Mesodermal cell (in vitro differentiated cells): ENCODE measurements around the gene ITGB3BP.

Experiments used
- H3K27ac ChIP-seq: 2 replicates; pipeline ENCODE4 v1.7.0; 2013; ENCODE audit warnings: mild to moderate bottlenecking, low read depth, low read length, moderate library complexity; ENCODE audit not compliant: severe bottlenecking
- H3K36me3 ChIP-seq: 2 replicates; pipeline ENCODE4 v1.7.1; 2013; ENCODE audit warnings: mild to moderate bottlenecking, low read length, moderate library complexity; ENCODE audit not compliant: control insufficient read depth, insufficient read depth
- H3K4me1 ChIP-seq: one replicate; pipeline ENCODE4 v1.7.1; 2013; ENCODE audit warnings: mild to moderate bottlenecking, low read length; ENCODE audit not compliant: insufficient read depth, control insufficient read depth, poor library complexity, severe bottlenecking
- H3K4me3 ChIP-seq: 2 replicates; pipeline ENCODE4 v1.7.0; 2013; ENCODE audit warnings: low read length, control low read depth, mild to moderate bottlenecking; ENCODE audit not compliant: insufficient read depth, poor library complexity, severe bottlenecking; ENCODE audit errors: extremely low read depth
- H3K9me3 ChIP-seq: 2 replicates; pipeline ENCODE4 v1.7.1; 2013; ENCODE audit warnings: mild to moderate bottlenecking, low read length, moderate library complexity; ENCODE audit not compliant: control insufficient read depth
- WGBS, 2 experiments: methylation state at CpG; one replicate each; pipeline ENCODE4 v1.1.5; 2013; ENCODE audit warnings: missing lambda C conversion rate in 2 of 2; ENCODE audit not compliant: insufficient coverage in 2 of 2; 5-methylcytosine and 5-hydroxymethylcytosine counted together

The ITGB3BP gene

DNA sequence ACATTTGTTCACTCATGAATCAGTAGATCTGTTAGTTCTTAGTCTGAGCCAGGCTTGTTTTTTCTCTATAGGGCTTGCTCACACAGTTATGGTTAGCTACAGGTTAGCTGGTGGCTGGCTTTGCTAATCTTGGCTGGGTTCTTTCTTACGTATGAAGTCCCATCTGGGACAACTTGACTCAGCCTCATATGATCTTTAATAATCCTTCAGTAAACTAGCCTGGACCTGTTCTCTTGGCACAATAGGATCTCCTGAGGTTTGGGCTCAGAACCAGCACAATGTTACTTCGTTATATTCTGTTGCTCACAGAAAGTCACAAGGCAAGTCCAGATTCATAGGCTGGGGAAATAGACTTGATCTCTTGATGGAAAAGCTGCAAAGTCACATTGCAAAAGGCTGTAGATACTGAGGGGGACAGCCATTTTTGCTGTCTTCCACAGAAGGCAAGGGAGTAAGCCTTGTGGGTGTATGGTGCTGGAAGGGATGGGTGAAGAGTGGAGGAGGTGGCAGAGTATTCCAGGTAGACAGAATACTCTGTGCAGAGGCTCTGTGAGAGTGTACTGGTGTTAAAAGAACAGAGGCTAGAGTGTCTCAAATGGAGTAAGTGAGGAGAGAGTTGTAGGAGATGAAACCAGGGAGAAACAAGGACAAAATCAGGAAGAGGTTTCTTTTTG, 24.7 kb upstream of the ITGB3BP start:
- 91 to 100% methylated on average over 1 to 2 of the region's 2 CpGs for WGBS, 2 experiments
- no peaks in the 10 kb centered on the region for H3K4me1 ChIP-seq
- H3K36me3 ChIP-seq = no peaks in the 10 kb centered on the region
- no peak overlapping the region for H3K27ac ChIP-seq
- no peak overlapping the region for H3K4me3 ChIP-seq
- H3K9me3 ChIP-seq = no peaks in the 10 kb centered on the region

DNA sequence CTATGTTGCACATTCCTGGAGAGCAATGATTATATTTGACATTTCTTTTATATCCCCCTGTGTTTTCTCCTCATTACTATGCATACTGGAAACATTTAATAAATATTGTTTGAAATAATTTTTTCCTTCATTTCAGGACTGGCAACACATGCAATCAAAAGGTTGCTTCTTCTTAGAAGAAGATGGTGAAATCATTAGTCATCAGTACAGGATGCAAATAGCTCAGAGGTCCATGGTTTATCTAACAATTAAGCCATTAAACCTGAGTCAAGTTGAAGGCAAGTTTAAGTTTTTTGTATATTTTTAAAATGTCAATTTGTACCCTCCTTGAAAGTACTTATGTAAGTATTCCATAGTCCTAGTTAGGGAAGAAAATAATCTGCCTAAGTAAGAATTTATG, 22.8 kb upstream of the ITGB3BP start:
- Histone ChIP-seq H3K36me3 (no peaks in the 10 kb centered on the region), H3K4me1 (no peaks in the 10 kb centered on the region), H3K4me3 (no peak overlapping the region), H3K9me3 (no peaks in the 10 kb centered on the region), H3K27ac (no peak overlapping the region)

DNA sequence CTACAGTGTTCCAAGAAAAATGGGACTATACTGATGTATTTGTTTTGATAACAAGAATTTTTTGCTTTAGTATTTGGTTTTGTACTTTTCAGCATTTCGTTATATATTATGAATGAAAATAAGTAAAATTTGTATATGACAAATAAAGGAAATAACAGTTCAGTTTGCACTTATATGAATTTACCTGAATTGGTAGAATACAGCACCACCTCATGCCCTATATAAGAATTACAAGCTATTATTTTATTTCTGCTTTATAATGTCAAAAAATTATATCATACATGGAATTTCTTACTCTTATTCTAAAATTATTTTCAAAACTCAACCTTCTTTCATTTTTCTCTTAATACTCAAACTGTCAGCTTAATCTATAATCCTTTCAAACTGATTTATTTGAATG, 14.9 kb upstream of the ITGB3BP start:
- Histone ChIP-seq H3K4me3 (no peak overlapping the region), H3K9me3 (no peaks in the 10 kb centered on the region), H3K36me3 (peaks cover 3% of the 10 kb centered on the region), H3K4me1 (no peaks in the 10 kb centered on the region), H3K27ac (no peak overlapping the region)
- WGBS, 2 experiments = no CpG with 5 or more reads among the region's 1 CpG

DNA sequence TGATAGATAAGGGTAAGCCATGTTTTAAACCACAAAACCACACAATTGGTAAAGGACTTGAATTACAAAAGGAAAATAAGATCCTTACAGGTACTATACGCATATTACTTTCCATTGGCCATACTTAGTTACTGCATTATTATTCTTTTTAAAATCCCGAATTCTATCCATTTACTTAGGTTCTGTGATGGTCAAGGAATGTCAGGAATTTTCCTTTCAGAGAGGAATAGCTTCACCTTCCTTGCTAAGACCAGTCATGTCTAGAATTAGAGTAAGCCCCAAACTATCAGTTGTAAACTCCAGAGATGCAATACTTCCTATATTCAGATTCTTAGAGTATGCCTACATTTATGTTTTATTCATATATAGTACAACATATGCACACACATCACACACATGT, 14.0 kb upstream of the ITGB3BP start:
- peaks cover 3% of the 10 kb centered on the region for H3K36me3 ChIP-seq
- H3K9me3 ChIP-seq = no peaks in the 10 kb centered on the region
- no peak overlapping the region for H3K27ac ChIP-seq
- H3K4me1 ChIP-seq = no peaks in the 10 kb centered on the region
- H3K4me3 ChIP-seq = no peak overlapping the region
- no CpG with 5 or more reads among the region's 2 CpGs for WGBS, 2 experiments

DNA sequence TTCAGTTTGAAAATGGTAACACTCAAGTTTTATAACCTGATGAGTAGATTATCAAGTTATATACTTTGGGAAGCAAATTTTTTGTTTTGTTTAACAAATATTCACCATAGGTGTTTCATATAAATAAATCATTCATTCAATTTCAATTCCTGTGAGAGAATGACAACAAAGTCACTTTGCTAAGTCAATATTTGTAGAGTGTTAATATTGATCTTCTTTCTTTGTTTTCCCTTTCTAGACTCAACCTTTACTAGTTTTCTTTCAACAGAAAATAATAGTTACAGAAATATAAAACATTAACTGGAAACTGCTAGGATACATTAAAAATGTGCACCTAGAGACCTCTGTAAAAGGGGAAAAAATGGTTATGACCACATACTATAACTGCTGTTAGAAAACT, 11.4 kb upstream of the ITGB3BP start:
- Histone ChIP-seq H3K4me1 (no peaks in the 10 kb centered on the region), H3K36me3 (peaks cover 3% of the 10 kb centered on the region), H3K27ac (no peak overlapping the region), H3K9me3 (no peaks in the 10 kb centered on the region), H3K4me3 (no peak overlapping the region)

DNA sequence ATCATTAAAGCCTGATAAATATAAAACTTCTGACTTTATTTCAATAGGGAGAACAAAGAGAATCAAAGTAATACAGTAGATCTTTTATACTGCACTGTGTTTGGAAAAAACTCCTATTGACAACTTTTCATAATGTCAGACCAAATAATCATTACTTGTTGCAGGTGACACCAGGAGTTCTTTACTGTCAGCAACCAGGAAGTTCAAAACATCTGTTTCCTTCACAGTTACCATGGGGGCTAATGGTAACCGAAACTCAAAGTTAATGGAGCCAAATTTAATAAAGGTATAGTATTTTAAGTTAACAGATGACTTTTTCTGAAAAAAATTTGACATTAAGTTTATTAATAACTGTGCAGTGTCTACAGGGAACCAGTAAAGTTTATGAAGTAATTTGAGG, 10.9 kb upstream of the ITGB3BP start:
- H3K27ac ChIP-seq = no peak overlapping the region
- no peaks in the 10 kb centered on the region for H3K9me3 ChIP-seq
- no CpG with 5 or more reads among the region's 1 CpG for WGBS, 2 experiments
- H3K4me3 ChIP-seq = no peak overlapping the region
- H3K36me3 ChIP-seq = peaks cover 3% of the 10 kb centered on the region
- no peaks in the 10 kb centered on the region for H3K4me1 ChIP-seq

DNA sequence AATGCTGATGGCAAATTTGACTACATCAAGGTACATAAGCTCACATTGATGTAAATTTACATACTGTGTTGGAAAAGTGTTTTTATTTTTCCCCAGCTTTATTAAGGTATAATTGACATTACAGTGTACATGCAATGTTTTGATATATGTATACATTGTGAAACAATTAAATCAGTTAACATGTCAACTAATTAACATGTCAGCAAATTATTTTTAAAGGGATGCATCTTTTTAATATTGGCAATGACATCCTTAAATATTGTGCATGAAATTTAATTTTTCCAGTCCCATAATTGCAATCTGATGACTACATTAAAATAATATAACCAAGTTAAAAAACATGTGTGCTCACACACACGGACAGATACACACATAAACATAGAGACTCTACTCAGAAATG, 9.7 kb upstream of the ITGB3BP start:
- peaks cover 3% of the 10 kb centered on the region for H3K36me3 ChIP-seq
- no peak overlapping the region for H3K27ac ChIP-seq
- H3K4me1 ChIP-seq = no peaks in the 10 kb centered on the region
- no peaks in the 10 kb centered on the region for H3K9me3 ChIP-seq
- WGBS, 2 experiments = no CpG with 5 or more reads among the region's 1 CpG
- no peak overlapping the region for H3K4me3 ChIP-seq

DNA sequence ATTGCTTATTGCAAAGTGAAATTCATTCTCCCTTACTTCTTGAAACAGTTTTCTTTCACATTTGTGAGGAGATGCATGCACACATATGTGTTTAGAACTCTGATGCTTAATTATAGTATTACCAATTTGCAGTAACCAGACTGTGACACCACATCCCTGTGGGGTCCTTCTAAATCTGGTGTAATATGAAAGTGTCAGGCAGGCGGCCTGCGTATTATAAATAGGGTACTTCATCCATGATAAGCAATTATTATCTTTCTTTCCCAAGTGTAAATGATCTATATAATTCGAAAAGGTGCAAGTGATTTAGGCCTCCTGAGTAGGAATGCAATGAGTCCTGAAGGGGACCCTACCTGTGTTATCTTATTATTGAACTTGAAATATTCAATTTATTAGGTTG, 1.2 kb upstream of the ITGB3BP start:
- peak overlapping the region; percentile 59 for H3K4me3 ChIP-seq
- H3K36me3 ChIP-seq = no peaks in the 10 kb centered on the region
- H3K9me3 ChIP-seq = no peaks in the 10 kb centered on the region
- H3K4me1 ChIP-seq = peaks cover 5% of the 10 kb centered on the region
- no CpG with 5 or more reads among the region's 3 CpGs for WGBS, 2 experiments
- peak overlapping the region; percentile 92 for H3K27ac ChIP-seq

DNA sequence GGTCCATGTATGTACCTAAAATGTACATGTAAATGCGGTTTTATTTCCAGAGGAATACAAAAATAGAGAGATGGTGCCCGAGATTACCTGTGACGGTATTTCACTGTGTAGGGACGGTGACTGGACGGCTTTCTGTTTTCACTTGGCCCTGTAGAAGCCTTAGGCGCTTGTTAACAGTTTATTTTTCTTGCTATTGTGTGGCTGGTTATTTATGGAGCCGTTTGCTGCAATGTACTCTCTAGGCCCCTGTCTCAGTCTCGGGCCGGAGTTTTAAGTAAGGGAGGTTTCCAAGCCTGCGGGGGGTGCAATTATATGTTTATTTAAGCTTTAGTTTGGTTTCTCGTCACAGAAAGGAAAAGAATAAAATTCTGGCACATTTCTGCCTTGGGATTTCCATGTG, 713 bp upstream of the ITGB3BP start:
- WGBS, 2 experiments = 0% methylated on average over 6 of the region's 11 CpGs
- peaks cover 5% of the 10 kb centered on the region for H3K4me1 ChIP-seq
- H3K36me3 ChIP-seq = no peaks in the 10 kb centered on the region

DNA sequence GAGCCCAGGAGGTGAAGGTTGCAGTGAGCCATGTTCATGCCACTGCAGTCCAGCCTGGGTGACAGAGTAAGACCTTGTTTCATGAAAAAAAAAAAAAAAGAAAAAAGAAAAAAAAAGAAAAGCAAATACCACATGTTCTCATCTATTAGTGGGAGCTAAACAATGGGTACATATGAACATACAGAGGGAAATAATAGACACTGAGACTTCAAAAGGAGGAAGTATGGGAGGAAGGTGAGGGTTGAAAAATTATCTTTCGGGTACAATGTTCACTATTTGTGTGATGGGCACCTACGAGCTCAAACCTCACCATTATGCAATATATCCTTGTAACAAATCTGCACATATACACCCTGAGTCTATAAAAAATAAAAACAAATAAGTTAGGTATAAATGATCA, 6.4 kb downstream of the ITGB3BP start:
- no peaks in the 10 kb centered on the region for H3K9me3 ChIP-seq
- no CpG with 5 or more reads among the region's 2 CpGs for WGBS, 2 experiments
- no peak overlapping the region for H3K27ac ChIP-seq

More for the DNA sequence above, 713 bp upstream of the ITGB3BP start:
- Histone ChIP-seq H3K4me3 (peak overlapping the region; percentile 59), H3K27ac (peak overlapping the region; percentile 92), H3K9me3 (no peaks in the 10 kb centered on the region)

DNA sequence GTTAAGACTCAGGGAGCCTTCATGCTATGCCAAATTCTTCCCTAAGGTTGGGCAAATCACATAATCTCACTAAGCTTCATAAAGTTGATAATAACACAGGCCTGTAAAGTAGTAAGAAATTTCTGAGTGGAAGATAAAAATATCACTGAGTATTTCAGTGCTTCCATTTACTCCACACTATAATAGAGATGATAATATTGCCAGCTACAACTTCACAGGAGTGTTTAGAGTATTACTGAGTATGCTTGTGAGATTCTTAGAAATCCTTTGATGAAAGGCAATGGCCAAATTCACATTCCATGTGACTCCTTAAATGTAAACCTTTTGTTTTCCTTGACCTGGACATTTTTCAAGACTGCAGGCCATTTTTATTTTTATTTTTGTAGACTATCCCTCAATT, 10.4 kb downstream of the ITGB3BP start:
- Histone ChIP-seq H3K27ac (no peak overlapping the region), H3K9me3 (no peaks in the 10 kb centered on the region), H3K4me3 (no peak overlapping the region), H3K36me3 (no peaks in the 10 kb centered on the region), H3K4me1 (no peaks in the 10 kb centered on the region)

More for the DNA sequence above, 6.4 kb downstream of the ITGB3BP start:
- Histone ChIP-seq H3K4me1 (no peaks in the 10 kb centered on the region), H3K36me3 (no peaks in the 10 kb centered on the region), H3K4me3 (no peak overlapping the region)
